PFSK-1 (cell line): ENCODE data around the gene KLHL21.

Experiments
- FOXP2 ChIP-seq: optimal IDR thresholded peaks from 2 replicates; pipeline ENCODE3; 2011; ENCODE audit warnings: borderline replicate concordance, control low read depth, inconsistent platforms; ENCODE audit not compliant: insufficient read depth; ENCODE audit errors: extremely low read length, extremely low read depth
- POLR2AphosphoS5 ChIP-seq: IDR thresholded peaks from 2 replicates; pipeline ENCODE4 v1.6.1; 2012; ENCODE audit warnings: low read depth, mild to moderate bottlenecking, control low read depth, low read length, moderate library complexity
- SIN3A ChIP-seq: IDR thresholded peaks from 2 replicates; pipeline ENCODE4 v1.6.1; 2012; ENCODE audit warnings: mild to moderate bottlenecking, low read length, moderate library complexity, borderline replicate concordance; ENCODE audit not compliant: insufficient read depth
- TAF1 ChIP-seq: IDR thresholded peaks from 2 replicates; pipeline ENCODE4 v1.6.1; 2012; ENCODE audit warnings: low read length, control low read depth, borderline replicate concordance; ENCODE audit not compliant: insufficient read depth
- TF ChIP-seq, protein P1 (sequence below), 2 experiments: IDR thresholded peaks; 2 replicates each; pipeline versions ENCODE4 v1.6.1 to v1.8.0; 2011 to 2012; ENCODE audit warnings: low read depth in 2 of 2, low read length in 2 of 2, control low read depth in 1 of 2, inconsistent platforms in 1 of 2, mild to moderate bottlenecking in 1 of 2, moderate library complexity in 1 of 2; ENCODE audit not compliant: insufficient read depth in 1 of 2

The KLHL21 gene

DNA sequence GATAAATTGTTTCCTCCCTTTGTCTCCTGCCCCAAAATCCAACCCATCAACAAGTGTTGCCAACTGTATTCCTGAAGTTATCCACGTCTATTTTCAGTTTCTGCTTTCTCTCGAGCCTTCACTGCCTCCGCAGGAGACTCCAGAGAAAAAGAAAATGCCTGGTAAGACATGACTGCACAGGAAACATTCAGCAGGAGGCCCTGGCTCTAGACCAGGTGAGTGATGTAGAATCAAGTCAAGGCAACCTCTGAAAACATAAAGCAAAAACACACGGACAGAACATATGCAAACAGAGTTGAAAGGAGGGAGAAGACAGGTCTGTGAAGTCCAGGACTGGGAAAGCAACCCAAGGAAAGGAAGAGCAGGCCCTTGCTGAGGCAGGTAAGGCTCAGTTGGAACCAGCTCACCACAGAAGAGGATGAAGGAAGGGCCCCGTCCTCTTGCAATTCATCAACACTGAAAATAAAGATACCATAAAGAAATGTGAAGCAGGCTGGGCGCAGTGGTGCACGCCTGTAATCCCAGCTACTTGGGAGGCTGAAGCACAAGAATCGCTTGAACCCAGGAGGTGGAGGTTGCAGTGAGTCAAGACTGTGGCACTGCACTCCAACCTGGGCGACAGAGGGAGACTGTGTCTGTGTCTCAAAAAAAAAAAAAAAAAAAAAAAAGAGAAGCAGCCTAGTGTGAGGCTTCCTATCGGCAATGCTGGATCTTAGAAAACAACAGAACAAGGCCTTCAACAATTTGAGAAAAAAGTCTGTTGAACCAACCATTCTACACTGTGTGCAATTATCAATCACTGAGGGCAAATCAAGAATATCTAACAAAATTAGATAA lies 57.2 kb downstream of the KLHL21 start:
- TF ChIP-seq SIN3A (no peak), TAF1 (no peak), FOXP2 (no peak), POLR2AphosphoS5 (no peak)
- TF ChIP-seq, protein P1, sequence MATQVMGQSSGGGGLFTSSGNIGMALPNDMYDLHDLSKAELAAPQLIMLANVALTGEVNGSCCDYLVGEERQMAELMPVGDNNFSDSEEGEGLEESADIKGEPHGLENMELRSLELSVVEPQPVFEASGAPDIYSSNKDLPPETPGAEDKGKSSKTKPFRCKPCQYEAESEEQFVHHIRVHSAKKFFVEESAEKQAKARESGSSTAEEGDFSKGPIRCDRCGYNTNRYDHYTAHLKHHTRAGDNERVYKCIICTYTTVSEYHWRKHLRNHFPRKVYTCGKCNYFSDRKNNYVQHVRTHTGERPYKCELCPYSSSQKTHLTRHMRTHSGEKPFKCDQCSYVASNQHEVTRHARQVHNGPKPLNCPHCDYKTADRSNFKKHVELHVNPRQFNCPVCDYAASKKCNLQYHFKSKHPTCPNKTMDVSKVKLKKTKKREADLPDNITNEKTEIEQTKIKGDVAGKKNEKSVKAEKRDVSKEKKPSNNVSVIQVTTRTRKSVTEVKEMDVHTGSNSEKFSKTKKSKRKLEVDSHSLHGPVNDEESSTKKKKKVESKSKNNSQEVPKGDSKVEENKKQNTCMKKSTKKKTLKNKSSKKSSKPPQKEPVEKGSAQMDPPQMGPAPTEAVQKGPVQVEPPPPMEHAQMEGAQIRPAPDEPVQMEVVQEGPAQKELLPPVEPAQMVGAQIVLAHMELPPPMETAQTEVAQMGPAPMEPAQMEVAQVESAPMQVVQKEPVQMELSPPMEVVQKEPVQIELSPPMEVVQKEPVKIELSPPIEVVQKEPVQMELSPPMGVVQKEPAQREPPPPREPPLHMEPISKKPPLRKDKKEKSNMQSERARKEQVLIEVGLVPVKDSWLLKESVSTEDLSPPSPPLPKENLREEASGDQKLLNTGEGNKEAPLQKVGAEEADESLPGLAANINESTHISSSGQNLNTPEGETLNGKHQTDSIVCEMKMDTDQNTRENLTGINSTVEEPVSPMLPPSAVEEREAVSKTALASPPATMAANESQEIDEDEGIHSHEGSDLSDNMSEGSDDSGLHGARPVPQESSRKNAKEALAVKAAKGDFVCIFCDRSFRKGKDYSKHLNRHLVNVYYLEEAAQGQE (IDR thresholded peaks at IDR 0.05; ENCODE audit: insufficient read depth in 1 of 2, low read depth in 2 of 2, low read length in 2 of 2): no peak

GRCh38 chr1:6544831-6545230 lies 57.8 kb downstream of the KLHL21 start:
- no peak for TF ChIP-seq POLR2AphosphoS5
- no peak for TF ChIP-seq TAF1
- TF ChIP-seq SIN3A: no peak
- TF ChIP-seq, protein P1 (IDR thresholded peaks at IDR 0.05; ENCODE audit: insufficient read depth in 1 of 2, low read depth in 2 of 2, low read length in 2 of 2): no peak
- TF ChIP-seq FOXP2: no peak
